ENCODE measurements around the gene MMP17.

MMP17 gene

GRCh38 chr12:131847456-131847855 is 19.3 kb downstream of the MMP17 start:
- WGBS (ENCODE audit: insufficient coverage, insufficient read length), result no CpG with 5 or more reads among the region's 10 CpGs
- H3K4me3 ChIP-seq (ENCODE audit: low read length), result no peak overlapping the region
- no peaks in the 10 kb centered on the region for H3K4me1 ChIP-seq (ENCODE audit: control insufficient read depth, insufficient read depth, low read length)
- H3K27me3 ChIP-seq (ENCODE audit: control insufficient read depth, insufficient read depth, low read length), result no peaks in the 10 kb centered on the region
- no peak for DNase-seq (ENCODE audit: low read depth, low spot score)
- no peaks in the 10 kb centered on the region for H3K9me3 ChIP-seq (ENCODE audit: control insufficient read depth, insufficient read depth, low read length)
- H3K36me3 ChIP-seq (ENCODE audit: control insufficient read depth, insufficient read depth, low read length), result peaks cover 9% of the 10 kb centered on the region; the same call in 1 of the 2 replicates
- no peak overlapping the region for H3K27ac ChIP-seq (ENCODE audit: low read length)

GRCh38 chr12:131848753-131849152 is 20.6 kb downstream of the MMP17 start:
- WGBS (ENCODE audit: insufficient coverage, insufficient read length), result no CpG with 5 or more reads among the region's 24 CpGs
- Histone ChIP-seq H3K4me1 (ENCODE audit: control insufficient read depth, insufficient read depth, low read length) (no peaks in the 10 kb centered on the region), H3K36me3 (ENCODE audit: control insufficient read depth, insufficient read depth, low read length) (peaks cover 9% of the 10 kb centered on the region; the same call in 1 of the 2 replicates), H3K4me3 (ENCODE audit: low read length) (no peak overlapping the region), H3K9me3 (ENCODE audit: control insufficient read depth, insufficient read depth, low read length) (no peaks in the 10 kb centered on the region), H3K27ac (ENCODE audit: low read length) (no peak overlapping the region), H3K27me3 (ENCODE audit: control insufficient read depth, insufficient read depth, low read length) (no peaks in the 10 kb centered on the region)
- no peak for DNase-seq (ENCODE audit: low read depth, low spot score)

- Histone ChIP-seq H3K36me3 (ENCODE audit: control insufficient read depth, insufficient read depth, low read length) (peaks cover 8% of the 10 kb centered on the region; the same call in 1 of the 2 replicates), H3K27ac (ENCODE audit: low read length) (no peak overlapping the region), H3K4me1 (ENCODE audit: control insufficient read depth, insufficient read depth, low read length) (no peaks in the 10 kb centered on the region), H3K27me3 (ENCODE audit: control insufficient read depth, insufficient read depth, low read length) (no peaks in the 10 kb centered on the region), H3K9me3 (ENCODE audit: control insufficient read depth, insufficient read depth, low read length) (no peaks in the 10 kb centered on the region), H3K4me3 (ENCODE audit: low read length) (no peak overlapping the region)
- no peak for DNase-seq (ENCODE audit: low read depth, low spot score)
- no CpG with 5 or more reads among the region's 47 CpGs for WGBS (ENCODE audit: insufficient coverage, insufficient read length)
These were observed 21.7 kb downstream of the MMP17 start for GRCh38 chr12:131849700-131850553.

- Histone ChIP-seq H3K27me3 (ENCODE audit: control insufficient read depth, insufficient read depth, low read length) (no peaks in the 10 kb centered on the region), H3K9me3 (ENCODE audit: control insufficient read depth, insufficient read depth, low read length) (no peaks in the 10 kb centered on the region), H3K4me3 (ENCODE audit: low read length) (no peak overlapping the region), H3K4me1 (ENCODE audit: control insufficient read depth, insufficient read depth, low read length) (no peaks in the 10 kb centered on the region), H3K36me3 (ENCODE audit: control insufficient read depth, insufficient read depth, low read length) (peaks cover 5% of the 10 kb centered on the region; the same call in 1 of the 2 replicates), H3K27ac (ENCODE audit: low read length) (no peak overlapping the region)
- WGBS (ENCODE audit: insufficient coverage, insufficient read length), result no CpG with 5 or more reads among the region's 41 CpGs
- DNase-seq (ENCODE audit: low read depth, low spot score), result no peak
These were observed 22.8 kb downstream of the MMP17 start for GRCh38 chr12:131850856-131851559.

GRCh38 chr12:131851741-131852550 is 23.8 kb downstream of the MMP17 start:
- Histone ChIP-seq H3K9me3 (ENCODE audit: control insufficient read depth, insufficient read depth, low read length) (no peaks in the 10 kb centered on the region), H3K27me3 (ENCODE audit: control insufficient read depth, insufficient read depth, low read length) (no peaks in the 10 kb centered on the region), H3K4me1 (ENCODE audit: control insufficient read depth, insufficient read depth, low read length) (no peaks in the 10 kb centered on the region), H3K27ac (ENCODE audit: low read length) (no peak overlapping the region), H3K36me3 (ENCODE audit: control insufficient read depth, insufficient read depth, low read length) (peaks cover 5% of the 10 kb centered on the region; the same call in 1 of the 2 replicates), H3K4me3 (ENCODE audit: low read length) (no peak overlapping the region)
- WGBS (ENCODE audit: insufficient coverage, insufficient read length), result no CpG with 5 or more reads among the region's 37 CpGs
- no peak for DNase-seq (ENCODE audit: low read depth, low spot score)

GRCh38 chr12:131852551-131853299 is 24.5 kb downstream of the MMP17 start:
- Histone ChIP-seq H3K9me3 (ENCODE audit: control insufficient read depth, insufficient read depth, low read length) (no peaks in the 10 kb centered on the region), H3K4me1 (ENCODE audit: control insufficient read depth, insufficient read depth, low read length) (no peaks in the 10 kb centered on the region), H3K36me3 (ENCODE audit: control insufficient read depth, insufficient read depth, low read length) (peaks cover 5% of the 10 kb centered on the region; the same call in 1 of the 2 replicates), H3K27me3 (ENCODE audit: control insufficient read depth, insufficient read depth, low read length) (no peaks in the 10 kb centered on the region), H3K27ac (ENCODE audit: low read length) (no peak overlapping the region), H3K4me3 (ENCODE audit: low read length) (no peak overlapping the region)
- DNase-seq (ENCODE audit: low read depth, low spot score), result no peak
- WGBS (ENCODE audit: insufficient coverage, insufficient read length), result no CpG with 5 or more reads among the region's 24 CpGs

- H3K27ac ChIP-seq (ENCODE audit: low read length), result no peak overlapping the region
- no peaks in the 10 kb centered on the region for H3K4me1 ChIP-seq (ENCODE audit: control insufficient read depth, insufficient read depth, low read length)
These were observed 25.9 kb downstream of the MMP17 start for GRCh38 chr12:131853832-131854797.

GRCh38 chr12:131854861-131855476 is 26.8 kb downstream of the MMP17 start:
- Histone ChIP-seq H3K4me3 (ENCODE audit: low read length) (no peak overlapping the region), H3K4me1 (ENCODE audit: control insufficient read depth, insufficient read depth, low read length) (no peaks in the 10 kb centered on the region), H3K27me3 (ENCODE audit: control insufficient read depth, insufficient read depth, low read length) (no peaks in the 10 kb centered on the region), H3K9me3 (ENCODE audit: control insufficient read depth, insufficient read depth, low read length) (no peaks in the 10 kb centered on the region), H3K27ac (ENCODE audit: low read length) (no peak overlapping the region), H3K36me3 (ENCODE audit: control insufficient read depth, insufficient read depth, low read length) (peaks cover 2% of the 10 kb centered on the region; the same call in 1 of the 2 replicates)
- WGBS (ENCODE audit: insufficient coverage, insufficient read length), result no CpG with 5 or more reads among the region's 16 CpGs
- DNase-seq (ENCODE audit: low read depth, low spot score), result no peak

More at GRCh38 chr12:131853832-131854797, 25.9 kb downstream of the MMP17 start:
- Histone ChIP-seq H3K27me3 (ENCODE audit: control insufficient read depth, insufficient read depth, low read length) (no peaks in the 10 kb centered on the region), H3K9me3 (ENCODE audit: control insufficient read depth, insufficient read depth, low read length) (no peaks in the 10 kb centered on the region), H3K4me3 (ENCODE audit: low read length) (no peak overlapping the region), H3K36me3 (ENCODE audit: control insufficient read depth, insufficient read depth, low read length) (peaks cover 5% of the 10 kb centered on the region; the same call in 1 of the 2 replicates)
- no CpG with 5 or more reads among the region's 35 CpGs for WGBS (ENCODE audit: insufficient coverage, insufficient read length)
- no peak for DNase-seq (ENCODE audit: low read depth, low spot score)
